K562 (cell line): ENCODE data around the gene GUCA1A. TPM values are rescaled to one million over a fixed set of nuclear protein-coding genes. Genes with fewer than 3 reads are reported as not detected.
A peak's percentile ranks its signal among the peaks of the same experiment; 100 is the strongest.

Experiments used
- ATAC-seq: fragments of 200-7000 bp; cut with Tn5 transposase; 3 replicates; pipeline ENCODE4 v1.9.1; 2020; ENCODE audit warnings: moderate library complexity
- BruUV-seq: library from RNA; stranded (reverse); fragments of 400-500 nt; replicated peaks from 2 replicates; lab custom pipeline; 2021; lab: Mats Ljungman, UMichigan
- CTCF ChIA-PET: fragments of 300-600 bp; formaldehyde crosslinking; extraction: SDS; loops from one replicate; lab custom pipeline; 2021; ENCODE audit warnings: low intra/inter-chr PET ratio; lab: Yijun Ruan, JAX
- POLR2A ChIA-PET: fragments of 300-600, 350-650 bp; sonication (Branson Sonifier 250); formaldehyde crosslinking; extraction: SDS; loops from one replicate; lab custom pipeline; 2021; ENCODE audit warnings: antibody characterized with exemption, inconsistent platforms; lab: Yijun Ruan, JAX
- DNase-seq, 4 experiments: peaks; one replicate each; pipeline versions ENCODE4 v3.0.0 to v3.0.0-alpha.2; 2011 to 2018; ENCODE audit warnings: low spot score in 3 of 4, mixed read lengths in 3 of 4; ENCODE audit errors: extremely low read depth in 1 of 4
- FAIRE-seq: peaks from 2 replicates; lab custom pipeline; 2011; peaks lifted over from hg19 to GRCh38; lab: Jason Lieb, UNC
- H2AFZ ChIP-seq: 2 replicates; pipeline ENCODE4 v1.6.0; 2011; ENCODE audit warnings: low read depth, low read length, control low read depth, inconsistent platforms
- H3K27ac ChIP-seq: fragments of 200-600 bp; 3 replicates; pipeline ENCODE4 v1.8.0; 2011; ENCODE audit warnings: low read depth, mild to moderate bottlenecking, control low read depth, inconsistent platforms, low read length, moderate library complexity, mixed read lengths; ENCODE audit errors: extremely low read depth
- H3K27me3 ChIP-seq, 2 experiments: fragments of 300-600 bp in 1 of 2; 2 replicates in 1 of 2; 3 replicates in 1 of 2; pipeline versions ENCODE4 v1.6.0 to v1.8.0; 2011; ENCODE audit warnings: inconsistent platforms in 2 of 2, low read length in 2 of 2, mild to moderate bottlenecking in 1 of 2, mixed read lengths in 1 of 2, moderate library complexity in 1 of 2; ENCODE audit not compliant: control insufficient read depth in 2 of 2, insufficient read depth in 2 of 2
- H3K36me3 ChIP-seq: fragments of 300-600 bp; 3 replicates; pipeline ENCODE4 v1.8.0; 2011; ENCODE audit warnings: mild to moderate bottlenecking, low read length, inconsistent platforms; ENCODE audit not compliant: control insufficient read depth, insufficient read depth
- H3K4me1 ChIP-seq, 2 experiments: fragments of 200-600 bp in 1 of 2; replicated peaks in 1 of 2; 2 replicates in 1 of 2; 3 replicates in 1 of 2; pipeline versions ENCODE4 v1.5.1 to v1.8.0; 2011; ENCODE audit warnings: inconsistent platforms in 2 of 2, low read length in 2 of 2, mild to moderate bottlenecking in 1 of 2, mixed read lengths in 1 of 2, moderate library complexity in 1 of 2; ENCODE audit not compliant: control insufficient read depth in 2 of 2, insufficient read depth in 2 of 2
- H3K4me2 ChIP-seq: 2 replicates; pipeline ENCODE4 v1.6.1; 2011; ENCODE audit warnings: low read length, control low read depth, inconsistent platforms, mixed read lengths; ENCODE audit not compliant: insufficient read depth
- H3K4me3 ChIP-seq: fragments of 200-600 bp; sonication (generic), shearing (Covaris generic); 2 replicates; pipeline ENCODE4 v1.5.1; 2016; ENCODE audit warnings: control low read depth, inconsistent platforms
- H3K79me2 ChIP-seq: fragments of 200-600 bp; 3 replicates; pipeline ENCODE4 v1.8.0; 2011; ENCODE audit warnings: low read length, inconsistent platforms; ENCODE audit not compliant: control insufficient read depth, insufficient read depth
- H3K9ac ChIP-seq, 2 experiments: 2 replicates each; pipeline versions ENCODE4 v1.6.0 to v1.6.1; 2011; ENCODE audit warnings: low read depth in 2 of 2, low read length in 2 of 2, control low read depth in 1 of 2, inconsistent platforms in 1 of 2, mild to moderate bottlenecking in 1 of 2, mixed read lengths in 1 of 2; ENCODE audit not compliant: insufficient read depth in 1 of 2
- H3K9me1 ChIP-seq: one replicate; pipeline ENCODE4 v1.6.0; 2011; ENCODE audit warnings: inconsistent platforms, mild to moderate bottlenecking, low read length, moderate library complexity; ENCODE audit not compliant: control insufficient read depth, insufficient read depth
- H3K9me3 ChIP-seq: replicated peaks from 2 replicates; pipeline ENCODE4 v1.5.1; 2011; ENCODE audit warnings: low read depth, low read length, inconsistent platforms; ENCODE audit not compliant: control insufficient read depth, insufficient read depth
- H4K20me1 ChIP-seq: replicated peaks from 2 replicates; pipeline ENCODE4 v1.6.1; 2011; ENCODE audit warnings: low read length, inconsistent platforms, mixed read lengths; ENCODE audit not compliant: control insufficient read depth, insufficient read depth
- E2F5 ChIP-seq: sonication (generic); formaldehyde crosslinking; IDR thresholded peaks from 2 replicates; pipeline ENCODE4 v1.8.0; 2022; ENCODE audit warnings: mild to moderate bottlenecking, missing genetic modification reagents
- ETS1 ChIP-seq: conservative IDR thresholded peaks from 2 replicates; pipeline ENCODE4 v1.6.1; 2011; ENCODE audit warnings: low read depth, mild to moderate bottlenecking, low read length; ENCODE audit not compliant: control insufficient read depth
- KDM5B ChIP-seq: fragments of 200-600 bp; sonication (generic); IDR thresholded peaks from 2 replicates; pipeline ENCODE4 v1.6.1; 2012; ENCODE audit warnings: low read depth, mild to moderate bottlenecking, moderate library complexity, low read length, control low read depth, inconsistent platforms; ENCODE audit not compliant: insufficient replicate concordance
- PYGO2 ChIP-seq: fragments of 450-650 bp; IDR thresholded peaks from 2 replicates; pipeline ENCODE4 v1.6.1; 2016; ENCODE audit warnings: mild to moderate bottlenecking, missing genetic modification characterization, moderate library complexity, missing compliant biosample characterization
- WGBS: fragments of 100-300 bp; shearing (Covaris generic); methylation state at CpG from one replicate; pipeline ENCODE4 v1.1.6; 2016; ENCODE audit warnings: low coverage, mixed read lengths; ENCODE audit not compliant: insufficient coverage; ENCODE audit errors: missing lambda C conversion rate; 5-methylcytosine and 5-hydroxymethylcytosine counted together
- in situ Hi-C: fragments of 300-500 bp; cut with MboI; formaldehyde crosslinking; loops from 4 replicates; pipeline ENCODE4 v1.15.0; 2018; ENCODE audit warnings: inconsistent platforms, mixed read lengths
- intact Hi-C: fragments of 100-400 bp; cut with micrococcal nuclease; formaldehyde crosslinking; loops from 2 replicates; pipeline ENCODE4 v1.14.2; 2022
- polyA plus RNA-seq, 8 experiments: library from polyadenylated mRNA; depleted of rRNA in 4 of 8; stranded (reverse) in 5 of 8; unstranded in 3 of 8; fragments of >200 nt; fragmentation: Nextera tagmentation in 2 of 8; fragmentation: Illumina TruSeq in 1 of 8; extraction: Ambion mirVana in 2 of 8; extraction: Trizol in 1 of 8; gene quantifications; 2 replicates each; pipeline versions ENCODE4 v1.2.1 to v1.2.3, GENCODE V29; 2011 to 2014; ENCODE audit warnings: inconsistent platforms in 1 of 8, missing spikeins in 1 of 8
- total RNA-seq, 7 experiments: library from RNA; depleted of rRNA in 6 of 7; stranded (reverse); fragments of >200 nt in 6 of 7; fragmentation: Illumina TruSeq in 2 of 7; extraction: Trizol in 2 of 7; gene quantifications; 2 replicates each; pipeline versions ENCODE4 v1.2.1 to v1.2.3, GENCODE V29; 2011 to 2021; ENCODE audit warnings: low replicate concordance in 1 of 7

GUCA1A gene
- total and polyA plus RNA-seq, 9 of the 15 experiments (the other 6 are each of a cell fraction or from before 2014, with no cell fraction given) = not detected

GRCh38 chr6:42227173-42227850 lies 54.1 kb downstream of the GUCA1A start:
- H3K9ac ChIP-seq = 0 out of 4 replicates have a peak overlapping the region, but pooled peaks of 1 of the 2 experiments have one; percentile 15
- peak overlapping the region; percentile 77 for H2AFZ ChIP-seq
- H3K79me2 ChIP-seq = no peaks in the 10 kb centered on the region
- ATAC-seq (no peak), DNase-seq (no peak), FAIRE-seq (no peak)
- H3K27ac ChIP-seq = no peak overlapping the region
- CTCF ChIA-PET = interaction anchor here (0.9 kb wide), 1 partner anchor 61 kb away, joined by 4 read pairs; no protein-coding TSS in a partner anchor
- intact Hi-C loops (no loop called here), in situ Hi-C loops (loop anchor here (10.0 kb wide), 1 partner anchor 443 kb away; the partner anchor contains the start of genes PRICKLE4 and TOMM6)
- no peaks in the 10 kb centered on the region for H3K9me1 ChIP-seq
- TF ChIP-seq E2F5 (CRISPR knock-in tag) = 0 out of 2 replicates have a peak, but pooled peaks have one; percentile 24
- TF ChIP-seq ETS1 = no peak
- TF ChIP-seq PYGO2 = 0 out of 2 replicates have a peak, but pooled peaks have one; percentile 7
- TF ChIP-seq KDM5B = peak; percentile 7
- no peaks in the 10 kb centered on the region for H3K27me3 ChIP-seq
- H3K4me1 ChIP-seq = peaks cover 14 to 25% of the 10 kb centered on the region in 2 experiments
- POLR2A ChIA-PET = interaction anchor here (0.6 to 2.0 kb wide), 8 partner anchors 8 to 554 kb away, joined by 3 to 13 read pairs (median 4); partner anchors contain the start of gene MRPS10
- H3K9me3 ChIP-seq = no peaks in the 10 kb centered on the region
- 64% methylated on average over 9 of the region's 9 CpGs for WGBS
- BruUV-seq = no TSS peak
- peak overlapping the region; percentile 59; the same call in 1 of the 2 replicates for H3K4me2 ChIP-seq
- no peaks in the 10 kb centered on the region for H3K36me3 ChIP-seq
- H4K20me1 ChIP-seq = no peaks in the 10 kb centered on the region
- no peak overlapping the region for H3K4me3 ChIP-seq
